OCI-M1 (cell line): ENCODE results near the gene MDGA2.
A peak's percentile ranks its signal among the peaks of the same experiment; 100 is the strongest.

ENCODE experiments used
- DNase-seq: peaks from one replicate; lab custom pipeline; 2025; lab: John Stamatoyannopoulos, UW

The MDGA2 gene

GRCh38 chr14:47485421-47485820 lies 190.0 kb downstream of the MDGA2 start:
- no peak for DNase-seq

- DNase-seq: no peak
Observed at GRCh38 chr14:47483449-47483848, 192.0 kb downstream of the MDGA2 start.

GRCh38 chr14:47471075-47471474 lies 204.3 kb downstream of the MDGA2 start:
- no peak for DNase-seq

- DNase-seq: no peak
Observed at GRCh38 chr14:47466916-47467315, 208.5 kb downstream of the MDGA2 start.

- DNase-seq: no peak
Observed at GRCh38 chr14:47454025-47454424, 221.4 kb downstream of the MDGA2 start.

- DNase-seq: no peak
Observed at GRCh38 chr14:47447076-47447475, 228.3 kb downstream of the MDGA2 start.

- peak; percentile 42 for DNase-seq
Observed at GRCh38 chr14:47442211-47442610, 233.2 kb downstream of the MDGA2 start.

GRCh38 chr14:47439953-47440352 lies 235.5 kb downstream of the MDGA2 start:
- DNase-seq: no peak

GRCh38 chr14:47438650-47439140 lies 236.7 kb downstream of the MDGA2 start:
- no peak for DNase-seq

GRCh38 chr14:47435331-47435965 lies 240.0 kb downstream of the MDGA2 start:
- no peak for DNase-seq

- peak; percentile 18 for DNase-seq
Observed at GRCh38 chr14:47427629-47428028, 247.8 kb downstream of the MDGA2 start.

GRCh38 chr14:47425302-47425701 lies 250.1 kb downstream of the MDGA2 start:
- no peak for DNase-seq

GRCh38 chr14:47422191-47422590 lies 253.2 kb downstream of the MDGA2 start:
- no peak for DNase-seq

GRCh38 chr14:47411523-47411922 lies 263.9 kb downstream of the MDGA2 start:
- no peak for DNase-seq

- DNase-seq: no peak
Observed at GRCh38 chr14:47392326-47392725, 283.1 kb downstream of the MDGA2 start.

GRCh38 chr14:47390831-47391504 lies 284.4 kb downstream of the MDGA2 start:
- DNase-seq: no peak

- no peak for DNase-seq
Observed at GRCh38 chr14:47389535-47389934, 285.9 kb downstream of the MDGA2 start.

GRCh38 chr14:47366006-47366405 lies 309.4 kb downstream of the MDGA2 start:
- no peak for DNase-seq

- DNase-seq: no peak
Observed at GRCh38 chr14:47365233-47365632, 310.2 kb downstream of the MDGA2 start.

- no peak for DNase-seq
Observed at GRCh38 chr14:47353186-47353585, 322.2 kb downstream of the MDGA2 start.

- peak; percentile 40 for DNase-seq
Observed at GRCh38 chr14:47346849-47347248, 328.6 kb downstream of the MDGA2 start.

GRCh38 chr14:47345016-47345415 lies 330.4 kb downstream of the MDGA2 start:
- no peak for DNase-seq

- DNase-seq: peak; percentile 14
Observed at GRCh38 chr14:47332939-47333338, 342.5 kb downstream of the MDGA2 start.

- DNase-seq: no peak
Observed at GRCh38 chr14:47332106-47332505, 343.3 kb downstream of the MDGA2 start.
